Activated CD4-positive, alpha-beta T cell treated with anti-CD3 and anti-CD28 coated beads, Interleukin-10, Interleukin-2, amounts not matched to agents 100 ng/mL and 50 ng/mL, durations not matched to agents 16 hours and 8 hours (primary cell): ENCODE data around the gene PTPRJ.

Source experiments
- DNase-seq: peaks from one replicate; pipeline ENCODE4 v3.0.0-alpha.2; 2020

Gene PTPRJ

GRCh38 chr11:48043111-48043990, 63.0 kb downstream of the PTPRJ start:
- DNase-seq = no peak

- DNase-seq = no peak
These were observed 63.7 kb downstream of the PTPRJ start for GRCh38 chr11:48043991-48044512.

GRCh38 chr11:48044577-48044976, 64.2 kb downstream of the PTPRJ start:
- DNase-seq = no peak

- no peak for DNase-seq
These were observed 65.2 kb downstream of the PTPRJ start for GRCh38 chr11:48045536-48045935.

GRCh38 chr11:48047616-48048015, 67.3 kb downstream of the PTPRJ start:
- DNase-seq = no peak

GRCh38 chr11:48049036-48049435, 68.7 kb downstream of the PTPRJ start:
- DNase-seq = no peak

GRCh38 chr11:48050304-48050703, 69.9 kb downstream of the PTPRJ start:
- no peak for DNase-seq

- DNase-seq = no peak
These were observed 71.0 kb downstream of the PTPRJ start for GRCh38 chr11:48051217-48051830.

GRCh38 chr11:48052183-48053044, 72.1 kb downstream of the PTPRJ start:
- no peak for DNase-seq

- peak; percentile 49 for DNase-seq
These were observed 74.6 kb downstream of the PTPRJ start for GRCh38 chr11:48054994-48055291.

- DNase-seq = peak; percentile 94
These were observed 75.2 kb downstream of the PTPRJ start for GRCh38 chr11:48055292-48056132.

GRCh38 chr11:48056325-48057183, 76.2 kb downstream of the PTPRJ start:
- DNase-seq = no peak

GRCh38 chr11:48058064-48058463, 77.7 kb downstream of the PTPRJ start:
- DNase-seq = no peak

- no peak for DNase-seq
These were observed 78.4 kb downstream of the PTPRJ start for GRCh38 chr11:48058788-48059187.

GRCh38 chr11:48062649-48063048, 82.3 kb downstream of the PTPRJ start:
- DNase-seq = no peak

GRCh38 chr11:48063424-48063978, 83.1 kb downstream of the PTPRJ start:
- DNase-seq = no peak

GRCh38 chr11:48064306-48064705, 83.9 kb downstream of the PTPRJ start:
- no peak for DNase-seq

GRCh38 chr11:48066881-48067800, 86.8 kb downstream of the PTPRJ start:
- DNase-seq = no peak

- DNase-seq = peak; percentile 35
These were observed 92.9 kb downstream of the PTPRJ start for GRCh38 chr11:48073031-48073861.
